ENCODE measurements around the gene TRIM63. TPM values are rescaled to one million over a fixed set of nuclear protein-coding genes. Genes with fewer than 3 reads are reported as not detected.

The TRIM63 gene
- total RNA-seq, 4 donors from 2014 or later = 0.32 to 1.8 TPM; not detected in 2

DNA sequence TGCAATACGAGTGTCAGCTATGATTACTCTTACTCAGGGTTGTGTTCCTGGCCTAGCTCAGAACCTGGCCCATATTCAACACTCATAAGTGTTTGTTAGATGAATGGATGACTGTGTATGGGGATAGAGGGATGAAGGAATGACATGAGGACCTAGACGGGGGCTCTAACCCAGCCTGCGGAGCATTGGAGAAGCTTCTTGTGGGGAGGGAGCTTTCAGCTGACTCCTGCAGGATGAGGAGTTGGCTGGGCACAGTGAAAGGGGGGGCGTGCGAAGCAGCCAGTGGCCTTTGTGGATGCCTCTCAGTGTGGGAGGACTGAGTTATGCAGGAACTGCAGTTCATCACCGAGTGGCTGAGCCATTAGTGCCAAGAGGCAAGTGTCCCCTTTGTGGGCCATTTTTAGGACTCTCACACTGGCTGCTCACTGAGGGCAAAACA lies 47.1 kb downstream of the TRIM63 start:
- Histone ChIP-seq H3K9me3 (no peaks in the 10 kb centered on the region), H3K27ac (no peak overlapping the region), H3K4me1 (peaks cover 0 to 5% (median 2%) of the 10 kb centered on the region in 4 donors), H3K27me3 (no peaks in the 10 kb centered on the region), H3K36me3 (no peaks in the 10 kb centered on the region), H3K4me3 (no peak overlapping the region)
- 46% methylated on average over 6 of the region's 6 CpGs; no CpG with 5 or more reads in 1 of the 2 donors for WGBS, 2 donors (ENCODE audit: low coverage in 1 of 2)
- no peak for TF ChIP-seq POLR2A (IDR thresholded peaks at IDR 0.05)
- no peak for TF ChIP-seq EP300 (IDR thresholded peaks at IDR 0.05; ENCODE audit: low read depth)
- no peak for TF ChIP-seq POLR2AphosphoS5 (IDR thresholded peaks at IDR 0.05)
- TF ChIP-seq, protein P1, sequence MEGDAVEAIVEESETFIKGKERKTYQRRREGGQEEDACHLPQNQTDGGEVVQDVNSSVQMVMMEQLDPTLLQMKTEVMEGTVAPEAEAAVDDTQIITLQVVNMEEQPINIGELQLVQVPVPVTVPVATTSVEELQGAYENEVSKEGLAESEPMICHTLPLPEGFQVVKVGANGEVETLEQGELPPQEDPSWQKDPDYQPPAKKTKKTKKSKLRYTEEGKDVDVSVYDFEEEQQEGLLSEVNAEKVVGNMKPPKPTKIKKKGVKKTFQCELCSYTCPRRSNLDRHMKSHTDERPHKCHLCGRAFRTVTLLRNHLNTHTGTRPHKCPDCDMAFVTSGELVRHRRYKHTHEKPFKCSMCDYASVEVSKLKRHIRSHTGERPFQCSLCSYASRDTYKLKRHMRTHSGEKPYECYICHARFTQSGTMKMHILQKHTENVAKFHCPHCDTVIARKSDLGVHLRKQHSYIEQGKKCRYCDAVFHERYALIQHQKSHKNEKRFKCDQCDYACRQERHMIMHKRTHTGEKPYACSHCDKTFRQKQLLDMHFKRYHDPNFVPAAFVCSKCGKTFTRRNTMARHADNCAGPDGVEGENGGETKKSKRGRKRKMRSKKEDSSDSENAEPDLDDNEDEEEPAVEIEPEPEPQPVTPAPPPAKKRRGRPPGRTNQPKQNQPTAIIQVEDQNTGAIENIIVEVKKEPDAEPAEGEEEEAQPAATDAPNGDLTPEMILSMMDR (IDR thresholded peaks at IDR 0.05) = no peak
- intact Hi-C loops (cut with DNase I; ENCODE audit: low total_unique reads) = no loop called here
- no peak for DNase-seq
- in situ Hi-C loops (cut with MboI; ENCODE audit: low pct_ligation_motif_present in 1 of 4, low pct_unique_long_range_greater_than_20kb in 1 of 4, low sequenced_read_pairs in 3 of 4) = no loop called here

DNA sequence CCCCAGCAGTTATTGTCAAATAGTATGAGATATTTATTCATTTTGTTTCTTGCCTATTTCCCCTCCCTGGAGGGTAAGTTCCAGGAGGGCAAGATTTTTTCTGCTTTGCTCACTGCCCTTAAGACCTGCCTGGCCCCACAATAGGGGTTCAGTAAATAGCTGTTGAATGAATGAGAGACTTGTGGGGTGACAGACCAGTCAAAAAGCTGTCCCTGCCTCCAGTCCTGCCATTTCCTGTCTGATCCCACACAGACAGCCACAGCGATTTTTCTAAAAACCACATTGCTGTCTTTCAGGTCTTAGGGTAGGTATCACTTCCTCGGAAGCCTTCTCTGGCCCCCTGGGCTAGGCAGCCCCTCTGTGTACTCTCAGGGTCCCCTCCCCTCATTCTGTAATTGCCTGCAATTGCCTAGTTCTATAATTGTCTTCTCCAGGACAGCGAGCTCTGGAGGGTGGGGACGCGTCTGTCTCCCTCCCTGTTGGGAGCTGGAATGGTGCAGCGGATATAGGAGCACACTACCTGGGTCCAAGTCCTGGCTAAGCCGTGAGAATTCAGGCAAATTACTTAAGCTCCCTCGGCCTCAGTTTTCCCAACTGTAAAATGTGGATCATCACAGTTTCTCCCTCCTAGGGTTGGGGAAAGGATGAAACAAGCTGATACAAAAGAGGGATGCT lies 47.7 kb downstream of the TRIM63 start:
- Histone ChIP-seq H3K27me3 (no peaks in the 10 kb centered on the region), H3K4me3 (no peak overlapping the region), H3K4me1 (peaks cover 0 to 5% (median 2%) of the 10 kb centered on the region in 4 donors), H3K36me3 (no peaks in the 10 kb centered on the region), H3K27ac (no peak overlapping the region), H3K9me3 (no peaks in the 10 kb centered on the region)
- WGBS, 2 donors (ENCODE audit: low coverage in 1 of 2) = 23 to 61% methylated on average over 2 to 8 of the region's 8 CpGs
- DNase-seq = no peak
- intact Hi-C loops (cut with DNase I; ENCODE audit: low total_unique reads) = no loop called here
- TF ChIP-seq EP300 (IDR thresholded peaks at IDR 0.05; ENCODE audit: low read depth) (no peak), POLR2AphosphoS5 (IDR thresholded peaks at IDR 0.05) (no peak), POLR2A (IDR thresholded peaks at IDR 0.05) (no peak)
- TF ChIP-seq, protein P1 (IDR thresholded peaks at IDR 0.05) = no peak
- in situ Hi-C loops (cut with MboI; ENCODE audit: low pct_ligation_motif_present in 1 of 4, low pct_unique_long_range_greater_than_20kb in 1 of 4, low sequenced_read_pairs in 3 of 4) = no loop called here

DNA sequence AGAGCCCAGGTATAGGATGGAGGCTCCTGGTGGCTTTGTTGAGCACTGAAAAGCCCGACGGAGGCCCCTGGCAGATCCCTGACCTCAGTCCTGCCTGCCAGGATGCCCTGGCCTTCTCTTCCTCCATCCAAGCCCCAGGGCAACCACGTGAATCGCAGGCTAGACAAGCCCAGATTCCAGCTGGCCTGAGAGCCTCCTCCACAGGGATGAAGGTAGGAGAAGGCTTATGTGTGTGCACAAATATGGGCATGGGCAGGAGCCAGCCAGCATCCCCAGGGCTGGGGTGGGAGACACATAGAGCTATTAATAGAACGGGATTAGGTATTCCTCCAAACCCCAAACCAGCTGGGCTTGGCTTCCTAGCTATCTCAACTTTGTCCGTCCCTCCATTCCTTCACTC lies 49.8 kb downstream of the TRIM63 start:
- H3K9me3 ChIP-seq = no peaks in the 10 kb centered on the region
- in situ Hi-C loops (cut with MboI; ENCODE audit: low pct_ligation_motif_present in 1 of 4, low pct_unique_long_range_greater_than_20kb in 1 of 4, low sequenced_read_pairs in 3 of 4) = no loop called here
- WGBS, 2 donors (ENCODE audit: low coverage in 1 of 2) = 40 to 79% methylated on average over 1 to 6 of the region's 6 CpGs
- H3K4me1 ChIP-seq = peaks cover 0 to 5% (median 2%) of the 10 kb centered on the region in 4 donors
- TF ChIP-seq EP300 (IDR thresholded peaks at IDR 0.05; ENCODE audit: low read depth) (no peak), POLR2A (IDR thresholded peaks at IDR 0.05) (no peak), POLR2AphosphoS5 (IDR thresholded peaks at IDR 0.05) (no peak)
- TF ChIP-seq, protein P1 (IDR thresholded peaks at IDR 0.05) = no peak
- H3K4me3 ChIP-seq = no peak overlapping the region
- H3K27me3 ChIP-seq = no peaks in the 10 kb centered on the region
- intact Hi-C loops (cut with DNase I; ENCODE audit: low total_unique reads) = no loop called here
- no peak overlapping the region for H3K27ac ChIP-seq
- no peak for DNase-seq
- H3K36me3 ChIP-seq = no peaks in the 10 kb centered on the region

DNA sequence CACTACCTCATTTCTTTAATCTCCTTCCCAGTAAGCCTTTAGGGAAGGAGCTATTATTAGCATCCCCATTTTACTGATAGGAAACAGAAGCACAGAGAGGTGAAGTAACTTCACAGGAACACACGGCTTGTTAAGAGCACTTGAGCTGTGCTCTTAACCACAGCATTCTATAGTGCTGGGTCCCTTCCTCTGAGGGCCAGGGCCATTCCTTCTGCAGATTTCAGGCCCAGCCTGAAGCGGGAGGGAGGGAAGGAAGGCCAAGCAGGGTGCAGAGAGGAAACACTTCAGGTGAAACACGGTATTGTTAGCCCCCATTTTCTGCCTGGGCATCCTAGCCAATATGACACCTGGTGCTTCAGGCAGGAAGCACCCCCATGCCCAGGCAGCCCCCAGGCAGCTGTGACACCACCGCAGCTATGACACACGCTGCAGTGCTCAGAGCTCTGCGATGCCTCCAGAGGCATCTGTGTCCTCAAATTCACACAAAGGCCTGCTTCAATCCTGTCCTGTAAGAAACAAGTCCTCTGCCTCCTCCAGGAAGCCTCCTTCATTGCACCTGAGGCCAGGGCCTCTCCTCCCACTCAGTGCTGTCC lies 50.4 kb downstream of the TRIM63 start:
- Histone ChIP-seq H3K36me3 (no peaks in the 10 kb centered on the region), H3K4me1 (peaks cover 0 to 5% (median 2%) of the 10 kb centered on the region in 4 donors), H3K4me3 (no peak overlapping the region), H3K9me3 (no peaks in the 10 kb centered on the region), H3K27me3 (no peaks in the 10 kb centered on the region), H3K27ac (no peak overlapping the region)
- in situ Hi-C loops (cut with MboI; ENCODE audit: low pct_ligation_motif_present in 1 of 4, low pct_unique_long_range_greater_than_20kb in 1 of 4, low sequenced_read_pairs in 3 of 4) (no loop called here), intact Hi-C loops (cut with DNase I; ENCODE audit: low total_unique reads) (no loop called here)
- TF ChIP-seq EP300 (IDR thresholded peaks at IDR 0.05; ENCODE audit: low read depth) (no peak), POLR2AphosphoS5 (IDR thresholded peaks at IDR 0.05) (no peak), POLR2A (IDR thresholded peaks at IDR 0.05) (no peak)
- TF ChIP-seq, protein P1 (IDR thresholded peaks at IDR 0.05) = no peak
- WGBS, 2 donors (ENCODE audit: low coverage in 1 of 2) = 76% methylated on average over 6 of the region's 6 CpGs; no CpG with 5 or more reads in 1 of the 2 donors
- DNase-seq = no peak
